Measurements from ENCODE around the gene CDH12. TPM values are rescaled to one million over a fixed set of nuclear protein-coding genes. Genes with fewer than 3 reads are reported as not detected.

Gene CDH12
- total RNA-seq, 4 donors from 2014 or later = 0.19 to 0.91 (median 0.47) TPM

- no peak overlapping the region for H3K4me3 ChIP-seq (ENCODE audit: low read depth, poor library complexity, severe bottlenecking)
- 52 to 54% methylated on average over 2 of the region's 2 CpGs for WGBS, 2 donors
- DNase-seq (ENCODE audit: low spot score in 2 of 2) = no peak
- TF ChIP-seq POLR2A (IDR thresholded peaks at IDR 0.05) (no peak), CTCF (IDR thresholded peaks at IDR 0.05) (no peak)
- intact Hi-C loops (cut with DNase I; ENCODE audit: low total_unique reads) = no loop called here
Observed at GRCh38 chr5:21809611-21810010, 1043.5 kb downstream of the CDH12 start.

GRCh38 chr5:21807953-21808352 is 1045.2 kb downstream of the CDH12 start:
- intact Hi-C loops (cut with DNase I; ENCODE audit: low total_unique reads) = no loop called here
- DNase-seq (ENCODE audit: low spot score in 2 of 2) = no peak
- H3K4me3 ChIP-seq (ENCODE audit: low read depth, poor library complexity, severe bottlenecking) = no peak overlapping the region
- TF ChIP-seq POLR2A (IDR thresholded peaks at IDR 0.05) (no peak), CTCF (IDR thresholded peaks at IDR 0.05) (no peak)
- 29 to 36% methylated on average over 5 of the region's 5 CpGs for WGBS, 2 donors

GRCh38 chr5:21806943-21807342 is 1046.2 kb downstream of the CDH12 start:
- no peak for TF ChIP-seq CTCF (IDR thresholded peaks at IDR 0.05)
- TF ChIP-seq POLR2A (IDR thresholded peaks at IDR 0.05) = no peak
- intact Hi-C loops (cut with DNase I; ENCODE audit: low total_unique reads) = no loop called here
- H3K4me3 ChIP-seq (ENCODE audit: low read depth, poor library complexity, severe bottlenecking) = no peak overlapping the region
- WGBS, 2 donors = 0% methylated on average over 1 of the region's 1 CpG
- no peak for DNase-seq (ENCODE audit: low spot score in 2 of 2)

GRCh38 chr5:21806271-21806670 is 1046.9 kb downstream of the CDH12 start:
- no peak for DNase-seq (ENCODE audit: low spot score in 2 of 2)
- intact Hi-C loops (cut with DNase I; ENCODE audit: low total_unique reads) = no loop called here
- no peak overlapping the region for H3K4me3 ChIP-seq (ENCODE audit: low read depth, poor library complexity, severe bottlenecking)
- no peak for TF ChIP-seq CTCF (IDR thresholded peaks at IDR 0.05)
- TF ChIP-seq POLR2A (IDR thresholded peaks at IDR 0.05) = no peak
- WGBS, 2 donors = 79 to 81% methylated on average over 3 of the region's 3 CpGs

- no peak for DNase-seq (ENCODE audit: low spot score in 2 of 2)
- intact Hi-C loops (cut with DNase I; ENCODE audit: low total_unique reads) = no loop called here
- WGBS, 2 donors = 31 to 34% methylated on average over 4 of the region's 4 CpGs
- no peak for TF ChIP-seq CTCF (IDR thresholded peaks at IDR 0.05)
- TF ChIP-seq POLR2A (IDR thresholded peaks at IDR 0.05) = no peak
- no peak overlapping the region for H3K4me3 ChIP-seq (ENCODE audit: low read depth, poor library complexity, severe bottlenecking)
Observed at GRCh38 chr5:21802869-21803490, 1050.2 kb downstream of the CDH12 start.

GRCh38 chr5:21802100-21802499 is 1051.0 kb downstream of the CDH12 start:
- TF ChIP-seq CTCF (IDR thresholded peaks at IDR 0.05) (no peak), POLR2A (IDR thresholded peaks at IDR 0.05) (no peak)
- intact Hi-C loops (cut with DNase I; ENCODE audit: low total_unique reads) = no loop called here
- WGBS, 2 donors = 95% methylated on average over 10 of the region's 10 CpGs

More at GRCh38 chr5:21802100-21802499, 1051.0 kb downstream of the CDH12 start:
- H3K4me3 ChIP-seq (ENCODE audit: low read depth, poor library complexity, severe bottlenecking) = no peak overlapping the region
- no peak for DNase-seq (ENCODE audit: low spot score in 2 of 2)

All from lower leg skin (tissue), 4 donors.